HUES6 (cell line): ENCODE measurements around the gene SLC13A2.

Experiments used
- H3K27ac ChIP-seq: 2 replicates; pipeline ENCODE4 v1.7.0; 2013; ENCODE audit warnings: low read depth, mild to moderate bottlenecking, low read length, inconsistent platforms
- H3K27me3 ChIP-seq: 2 replicates; pipeline ENCODE4 v1.6.1; 2013; ENCODE audit warnings: low read length; ENCODE audit not compliant: control insufficient read depth, insufficient read depth
- H3K36me3 ChIP-seq: 2 replicates; pipeline ENCODE4 v1.6.1; 2013; ENCODE audit warnings: low read length; ENCODE audit not compliant: control insufficient read depth, insufficient read depth
- H3K4me1 ChIP-seq: 2 replicates; pipeline ENCODE4 v1.6.1; 2013; ENCODE audit warnings: low read length; ENCODE audit not compliant: control insufficient read depth, insufficient read depth
- H3K4me3 ChIP-seq: 2 replicates; pipeline ENCODE4 v1.5.1; 2013; ENCODE audit warnings: low read depth, low read length
- H3K9ac ChIP-seq: one replicate; pipeline ENCODE4 v1.6.1; 2013; ENCODE audit warnings: mild to moderate bottlenecking, low read length
- H3K9me3 ChIP-seq: 2 replicates; pipeline ENCODE4 v1.6.1; 2013; ENCODE audit warnings: low read depth, low read length; ENCODE audit not compliant: control insufficient read depth, insufficient read depth

The SLC13A2 gene

GRCh38 chr17:28541439-28541838 lies 68.0 kb downstream of the SLC13A2 start:
- no peaks in the 10 kb centered on the region for H3K27me3 ChIP-seq
- peaks cover 14% of the 10 kb centered on the region for H3K4me1 ChIP-seq

GRCh38 chr17:28544402-28545140 lies 71.1 kb downstream of the SLC13A2 start:
- no peak overlapping the region for H3K27ac ChIP-seq
- no peaks in the 10 kb centered on the region for H3K9me3 ChIP-seq
- H3K4me1 ChIP-seq: peaks cover 21% of the 10 kb centered on the region
- peaks cover 11% of the 10 kb centered on the region; the same call in 1 of the 2 replicates for H3K36me3 ChIP-seq
- no peaks in the 10 kb centered on the region for H3K27me3 ChIP-seq
- no peak overlapping the region for H3K9ac ChIP-seq
- no peak overlapping the region for H3K4me3 ChIP-seq

More at GRCh38 chr17:28541439-28541838, 68.0 kb downstream of the SLC13A2 start:
- Histone ChIP-seq H3K9ac (no peak overlapping the region), H3K9me3 (no peaks in the 10 kb centered on the region), H3K27ac (no peak overlapping the region), H3K4me3 (no peak overlapping the region), H3K36me3 (peaks cover 2% of the 10 kb centered on the region; the same call in 1 of the 2 replicates)

GRCh38 chr17:28545141-28545503 lies 71.7 kb downstream of the SLC13A2 start:
- Histone ChIP-seq H3K36me3 (peaks cover 11% of the 10 kb centered on the region; the same call in 1 of the 2 replicates), H3K4me1 (peaks cover 23% of the 10 kb centered on the region), H3K27ac (no peak overlapping the region), H3K9me3 (no peaks in the 10 kb centered on the region), H3K27me3 (no peaks in the 10 kb centered on the region), H3K9ac (no peak overlapping the region), H3K4me3 (no peak overlapping the region)

GRCh38 chr17:28545787-28546415 lies 72.5 kb downstream of the SLC13A2 start:
- Histone ChIP-seq H3K4me3 (no peak overlapping the region), H3K4me1 (peaks cover 23% of the 10 kb centered on the region), H3K9ac (no peak overlapping the region), H3K36me3 (peaks cover 11% of the 10 kb centered on the region; the same call in 1 of the 2 replicates), H3K9me3 (no peaks in the 10 kb centered on the region), H3K27ac (no peak overlapping the region), H3K27me3 (no peaks in the 10 kb centered on the region)

- Histone ChIP-seq H3K36me3 (peaks cover 11% of the 10 kb centered on the region; the same call in 1 of the 2 replicates), H3K27ac (no peak overlapping the region), H3K27me3 (no peaks in the 10 kb centered on the region), H3K4me3 (no peak overlapping the region), H3K9ac (no peak overlapping the region), H3K9me3 (no peaks in the 10 kb centered on the region), H3K4me1 (peaks cover 29% of the 10 kb centered on the region)
These were observed 73.7 kb downstream of the SLC13A2 start for GRCh38 chr17:28547096-28547622.
